ENCODE measurements around the gene AGPAT2.

GRCh38 chr9:136691316-136692184 is 4.3 kb upstream of the AGPAT2 start:
- TF ChIP-seq TCF12 (IDR thresholded peaks at IDR 0.05) (no peak), MAX (IDR thresholded peaks at IDR 0.05; ENCODE audit: low read depth) (no peak), NFIC (IDR thresholded peaks at IDR 0.05; ENCODE audit: borderline replicate concordance) (no peak), CTCF (IDR thresholded peaks at IDR 0.05) (no peak), EP300 (IDR thresholded peaks at IDR 0.05; ENCODE audit: borderline replicate concordance in 1 of 2, low read depth in 1 of 2, low read length in 1 of 2) (no peak)
